HG03558 (cell line): ENCODE data around the gene NOS1.

Experiments used
- ATAC-seq: cut with Tn5 transposase; IDR thresholded peaks from one replicate; pipeline ENCODE4 v1.9.1; 2021; ENCODE audit warnings: moderate number of reproducible peaks; ENCODE audit not compliant: unreplicated experiment; ENCODE audit errors: extremely low read depth

Gene NOS1

DNA sequence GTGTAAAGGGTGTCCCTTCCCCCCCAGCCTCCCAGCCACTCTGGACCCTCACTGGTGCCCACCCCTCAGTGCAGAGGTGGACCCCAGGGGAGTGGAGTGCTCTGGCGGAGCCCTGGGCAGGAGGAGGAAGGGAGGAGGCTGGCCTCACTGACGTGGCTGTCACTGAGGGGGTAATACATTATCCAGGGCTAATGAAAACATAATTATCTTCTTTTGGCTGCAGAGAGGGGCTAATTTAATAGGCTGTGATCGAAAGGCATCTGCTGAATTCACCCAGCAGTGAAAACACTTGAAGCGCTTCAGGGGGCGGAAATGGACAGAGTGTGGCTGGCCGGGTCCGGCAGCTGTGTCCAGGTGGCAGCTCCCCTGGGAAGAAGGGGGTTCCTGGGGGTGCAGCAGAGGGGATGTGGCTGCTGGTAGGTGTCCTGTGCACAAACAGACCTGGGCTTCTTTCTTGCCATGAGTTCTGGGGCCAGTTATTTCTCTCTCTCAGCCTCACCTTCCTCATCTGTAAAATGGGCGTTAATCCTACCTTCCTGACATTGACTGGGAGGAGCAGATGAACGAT, 3.7 kb upstream of the NOS1 start:
- ATAC-seq, result no peak

DNA sequence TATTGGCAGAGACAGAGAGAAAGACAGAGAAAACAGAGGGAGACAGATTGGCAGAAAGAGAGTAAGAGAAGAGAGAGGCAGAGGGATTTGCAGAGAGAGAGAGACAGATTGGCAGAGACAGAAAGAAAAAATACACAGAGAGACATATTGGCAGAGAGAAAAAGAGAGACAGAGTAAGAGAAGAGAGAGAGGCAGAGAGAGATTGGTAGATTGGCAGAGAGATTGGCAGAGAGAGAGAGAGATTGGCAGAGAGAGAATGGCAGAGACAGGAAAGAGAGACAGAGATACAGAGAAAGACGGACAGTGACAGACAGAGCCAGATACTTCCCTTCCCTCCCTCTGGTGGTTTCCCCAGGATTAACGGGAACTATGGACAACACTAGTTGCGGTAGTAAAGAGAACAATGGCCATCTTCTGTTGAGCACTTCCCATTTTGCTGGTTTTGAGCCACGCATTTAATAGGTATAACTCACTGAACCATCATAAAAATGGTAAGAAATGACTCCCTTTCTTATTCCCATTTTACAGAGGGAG, 2.6 kb upstream of the NOS1 start:
- ATAC-seq, result no peak

DNA sequence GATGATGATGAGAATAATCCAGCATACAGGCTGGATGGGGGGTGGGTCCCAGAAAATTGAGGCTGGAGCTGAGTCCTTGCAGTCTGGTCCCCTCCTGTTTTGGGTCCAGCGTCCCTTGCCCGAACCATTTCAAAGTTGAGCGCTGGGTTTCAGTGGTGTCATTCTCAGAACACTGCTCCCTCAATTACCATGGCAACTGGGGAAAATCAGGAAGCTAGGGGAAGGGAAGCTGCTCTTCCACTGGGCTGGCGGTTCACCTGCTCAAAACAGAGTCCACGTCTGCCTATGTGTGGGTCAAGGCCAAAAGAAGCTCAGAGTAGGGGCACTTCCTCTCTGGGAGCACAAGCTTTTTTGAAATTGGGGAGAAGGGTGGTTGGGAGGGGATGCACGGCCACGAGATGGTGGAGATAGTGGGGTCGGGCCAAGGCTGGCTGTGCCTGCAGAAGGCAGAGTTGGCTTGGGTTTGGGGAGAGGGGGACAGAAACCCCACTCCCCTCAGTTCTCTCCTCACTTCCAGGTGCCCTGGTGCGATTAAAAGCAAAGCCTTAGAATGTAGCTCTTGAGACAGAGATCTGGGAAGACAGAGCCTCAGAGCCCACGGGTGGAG, 1.7 kb upstream of the NOS1 start:
- no peak for ATAC-seq

DNA sequence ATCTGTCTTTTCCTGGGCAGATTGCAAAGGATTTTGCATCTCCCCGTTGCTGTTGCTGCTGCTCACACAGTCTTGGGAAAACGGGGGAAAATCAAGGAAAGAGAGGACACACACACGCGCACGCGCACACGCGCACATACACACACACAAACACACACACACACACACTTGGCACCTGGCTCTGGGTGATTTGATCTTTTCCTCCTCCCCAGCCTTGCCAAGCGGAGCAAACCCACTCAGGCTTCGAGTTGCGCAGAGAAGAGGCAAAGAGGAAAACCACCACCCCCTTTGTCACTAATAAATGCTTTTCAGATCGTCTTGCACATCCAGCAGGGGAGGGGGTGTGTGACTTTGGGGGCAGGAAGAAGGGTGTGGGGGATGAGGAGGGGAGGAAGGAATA, 965 bp upstream of the NOS1 start:
- no peak for ATAC-seq

DNA sequence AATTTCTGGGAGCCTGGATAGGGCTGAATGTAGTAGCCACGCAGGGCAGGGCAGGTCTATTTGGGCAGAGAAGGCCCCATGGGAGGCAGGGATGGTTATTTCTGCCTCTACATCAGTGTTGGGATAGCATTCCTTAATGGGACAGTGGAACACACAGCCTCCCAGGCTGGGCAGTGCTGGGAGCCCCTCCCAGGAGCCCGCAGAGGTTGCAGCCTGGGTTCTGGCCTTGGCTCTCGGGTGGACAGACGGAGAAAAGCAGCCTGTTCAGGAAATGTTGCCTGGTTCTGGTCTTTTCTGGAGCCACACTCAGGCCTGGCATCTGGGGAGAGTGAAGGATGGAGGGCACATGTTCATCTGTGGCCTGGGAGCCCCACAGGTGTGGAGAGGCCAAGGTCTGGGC, 479 bp upstream of the NOS1 start:
- no peak for ATAC-seq

DNA sequence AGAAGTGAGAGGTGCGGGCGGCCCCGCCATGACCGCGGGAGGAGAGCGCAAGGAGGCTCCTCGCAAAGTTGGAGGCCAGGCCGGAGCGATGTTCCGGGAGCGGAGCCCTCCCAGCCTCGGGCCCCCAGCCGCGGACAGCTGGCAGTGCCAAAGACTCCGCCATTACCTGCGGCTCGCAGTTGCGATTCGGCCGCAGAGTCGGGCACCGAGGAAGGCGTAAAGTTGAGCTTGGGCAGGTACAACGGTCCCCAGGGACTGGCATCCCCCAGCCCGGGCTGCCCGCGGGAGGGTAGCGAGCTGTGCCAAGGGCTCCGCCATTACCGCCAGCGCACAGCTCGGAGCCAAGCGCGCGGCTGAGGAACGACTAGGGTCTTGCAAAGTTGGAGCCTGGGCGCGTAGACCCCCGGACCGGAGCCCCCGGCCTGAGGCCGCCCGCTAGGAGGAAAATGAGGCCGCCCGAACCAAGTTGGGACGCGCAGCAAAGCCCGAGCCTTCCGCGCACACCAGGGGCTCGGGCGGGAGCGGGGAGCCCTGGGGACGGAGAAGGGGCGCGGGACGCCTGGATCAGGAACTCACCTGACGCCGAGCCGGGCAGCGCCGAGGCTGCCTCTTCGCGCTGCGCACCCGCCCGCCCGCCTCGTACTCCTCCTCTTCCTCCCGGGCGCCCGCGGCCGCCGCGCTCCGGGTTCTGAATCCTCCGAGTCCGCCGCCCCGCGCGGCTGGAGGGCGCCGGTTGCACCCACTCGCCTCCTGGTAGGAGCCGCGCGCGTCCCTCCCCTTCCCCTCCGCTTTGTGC, 677 bp downstream of the NOS1 start:
- ATAC-seq, result no peak

DNA sequence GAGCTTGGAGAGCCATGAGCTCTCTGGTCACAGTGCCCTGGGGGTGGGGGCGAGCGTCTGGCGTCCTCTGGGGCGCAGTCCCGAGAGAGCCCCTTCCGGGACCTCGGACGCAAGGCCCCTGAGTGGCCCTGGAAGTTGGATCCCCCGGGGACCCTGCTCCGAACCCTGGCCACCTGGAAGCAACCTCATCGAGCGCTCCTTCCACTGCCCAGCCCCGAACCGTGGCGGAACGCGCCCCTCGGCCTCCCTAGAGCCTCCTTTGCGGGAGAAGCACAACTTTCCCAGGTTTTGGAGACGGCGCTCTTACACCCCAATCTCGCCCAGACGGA, 1.2 kb downstream of the NOS1 start:
- ATAC-seq, result no peak

DNA sequence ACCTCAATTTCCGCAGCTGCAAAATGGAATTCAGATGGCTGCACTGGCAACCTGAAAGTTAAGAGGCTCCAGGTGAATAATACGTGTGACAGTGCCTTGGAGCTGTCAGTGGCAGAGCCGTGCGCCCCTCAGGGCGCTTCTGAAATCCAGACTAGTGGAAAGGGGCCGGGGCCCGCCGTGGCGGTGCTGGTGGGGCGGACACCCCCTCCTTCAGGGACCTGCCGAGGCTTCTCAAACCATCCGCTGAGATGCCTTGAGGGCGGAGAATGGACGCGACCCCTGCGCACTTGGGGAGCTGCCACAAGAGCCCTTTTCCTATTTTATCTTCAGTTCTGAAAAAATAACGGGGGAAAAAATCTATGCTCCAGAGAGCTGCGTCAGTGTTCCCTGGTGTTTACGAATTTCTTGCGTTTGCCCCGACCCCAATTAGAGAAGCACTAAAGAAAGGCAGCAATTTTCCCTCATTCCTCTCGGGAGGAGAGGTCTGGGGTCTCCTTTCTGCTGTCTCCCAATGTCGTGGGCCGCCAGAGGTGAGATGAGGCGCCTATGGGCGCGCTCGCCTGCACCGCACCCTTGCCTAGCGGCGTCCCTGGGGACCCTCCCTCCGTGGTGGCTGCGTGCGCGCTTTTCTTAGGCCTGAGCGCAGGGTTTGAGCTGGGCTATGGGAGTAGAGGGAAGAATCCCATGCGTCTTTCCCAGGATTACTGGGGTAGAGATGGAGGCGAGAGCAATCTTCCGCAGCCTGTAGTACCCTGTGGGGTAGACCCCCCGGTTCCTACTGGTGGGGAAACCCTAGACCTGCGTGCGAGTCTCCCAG, 2.2 kb downstream of the NOS1 start:
- ATAC-seq, result no peak

DNA sequence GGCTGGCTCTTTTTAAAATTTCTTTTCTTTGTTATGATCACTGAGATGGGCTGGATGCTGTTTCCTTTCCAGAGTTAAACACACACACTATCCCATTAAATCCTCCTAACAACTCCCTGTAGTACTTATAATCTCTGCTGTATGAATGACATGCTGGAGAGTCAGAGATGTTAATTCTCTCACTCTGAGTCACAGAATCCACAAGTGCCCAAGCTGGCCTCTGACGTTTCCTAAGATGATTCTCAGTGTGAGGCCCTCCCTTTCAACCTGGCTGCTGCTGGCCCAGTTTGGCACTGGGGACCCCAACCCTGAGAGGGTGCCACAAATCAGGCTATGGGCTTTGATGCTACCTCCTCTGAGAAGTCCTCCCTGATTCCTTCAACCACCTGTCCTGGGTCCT, 5.4 kb downstream of the NOS1 start:
- ATAC-seq, result no peak

DNA sequence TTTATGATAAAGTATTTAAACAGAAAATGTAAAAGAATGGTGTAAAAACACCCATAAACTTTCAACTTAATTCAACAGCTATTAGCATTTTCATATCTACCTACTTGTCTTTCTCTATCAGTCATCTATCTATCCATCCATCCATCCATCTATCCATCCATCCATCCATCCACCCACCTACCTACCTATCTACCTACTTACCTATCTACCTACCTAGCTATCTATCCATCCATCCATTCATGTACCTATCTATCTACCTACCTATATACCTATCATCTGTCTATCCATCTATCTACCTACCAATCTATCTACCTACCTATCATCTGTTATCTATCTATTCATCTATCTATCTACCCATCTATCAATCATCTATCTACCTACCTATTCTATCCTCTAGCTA, 8.5 kb downstream of the NOS1 start:
- ATAC-seq, result no peak

DNA sequence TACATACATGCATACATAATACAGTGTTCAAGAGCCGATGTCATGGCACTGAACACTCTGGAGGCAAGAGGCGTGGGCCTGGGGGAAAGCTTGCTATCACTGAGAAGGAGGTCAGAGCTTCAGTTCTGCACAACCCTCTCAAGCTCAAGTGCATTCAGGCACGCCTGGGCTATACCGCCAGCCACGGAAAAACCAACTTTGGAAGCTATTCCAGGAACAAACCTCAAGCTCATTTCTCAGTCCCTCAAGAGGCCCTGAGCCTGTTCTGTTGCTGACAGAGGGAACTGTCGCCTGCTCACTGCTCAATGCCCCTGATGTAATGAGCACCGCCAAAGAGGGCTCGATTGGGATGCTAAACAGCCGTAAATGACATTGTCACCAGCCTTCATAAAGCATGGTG, 9.2 kb downstream of the NOS1 start:
- no peak for ATAC-seq

DNA sequence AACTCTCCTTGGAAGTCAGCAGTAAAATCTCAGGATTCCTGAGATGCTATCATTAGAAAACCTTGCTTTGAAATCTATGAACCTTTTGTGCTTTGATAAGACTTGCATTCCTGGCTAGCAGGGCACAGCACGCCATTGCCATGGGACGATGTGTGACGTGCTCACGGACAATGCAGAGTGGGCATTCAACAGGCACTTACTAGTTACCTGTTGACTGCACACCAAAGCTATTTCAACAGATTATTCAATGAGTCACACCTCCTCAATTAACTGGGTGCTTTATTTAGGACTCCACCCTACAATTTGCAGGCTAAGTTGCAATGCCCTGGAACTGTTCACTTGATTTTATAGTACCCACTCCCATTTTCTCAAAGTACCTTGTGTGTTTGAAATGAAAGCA, 11.3 kb downstream of the NOS1 start:
- no peak for ATAC-seq

DNA sequence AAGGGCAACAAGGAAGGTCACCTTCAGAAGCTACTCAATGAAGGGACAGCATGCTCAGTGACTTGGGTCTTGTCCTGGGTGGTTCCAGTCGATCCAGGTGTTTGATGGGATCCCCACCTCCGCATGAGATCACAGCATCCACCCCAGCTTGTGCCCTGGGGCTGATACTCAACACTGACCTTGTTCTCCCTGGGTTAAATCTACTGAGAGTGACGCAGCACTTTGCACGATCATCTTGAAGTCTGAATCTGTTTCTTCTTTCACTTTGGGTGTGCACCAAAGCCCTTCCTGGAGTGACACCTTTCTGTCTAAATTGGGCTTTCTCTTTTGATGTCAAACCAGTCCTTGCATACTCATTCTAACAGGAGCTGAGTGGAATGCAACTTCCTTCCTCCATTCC, 13.8 kb downstream of the NOS1 start:
- ATAC-seq, result no peak

DNA sequence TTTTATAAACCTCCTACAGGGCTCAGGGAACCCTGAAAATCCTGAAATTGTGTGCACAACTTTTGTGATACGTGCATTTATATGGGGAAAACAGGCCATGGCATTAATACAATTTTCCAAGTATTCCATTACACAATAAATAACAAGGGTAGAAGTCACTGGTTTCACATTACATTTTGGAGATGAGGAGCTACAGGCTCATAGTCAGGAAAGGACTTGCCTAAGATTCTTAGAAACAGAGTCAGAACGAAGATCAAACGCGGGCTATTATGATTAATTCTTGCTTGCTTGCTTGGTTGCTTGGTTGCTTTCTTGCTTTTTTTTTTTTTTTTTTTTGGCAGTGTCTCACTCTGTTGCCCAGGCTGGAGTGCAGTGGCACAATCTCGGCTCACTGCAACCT, 16.7 kb downstream of the NOS1 start:
- no peak for ATAC-seq

DNA sequence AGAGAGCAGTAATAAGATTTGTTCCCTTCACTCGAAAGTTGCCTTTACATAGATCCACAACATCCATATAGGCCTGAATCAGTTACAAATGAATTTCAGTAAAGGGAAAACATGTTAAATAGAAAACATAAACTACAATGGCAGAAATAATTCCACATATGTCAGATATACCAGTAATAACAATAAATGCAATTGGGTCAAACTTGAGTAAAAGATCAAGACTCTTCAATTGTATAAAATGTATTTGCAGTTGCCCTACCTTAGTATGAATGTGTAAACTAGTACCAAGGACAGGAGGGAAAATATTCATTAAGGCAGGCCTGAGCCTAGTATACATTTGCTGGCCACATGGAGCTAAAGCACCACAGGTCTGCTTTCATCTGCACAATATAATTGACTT, 17.6 kb downstream of the NOS1 start:
- no peak for ATAC-seq

DNA sequence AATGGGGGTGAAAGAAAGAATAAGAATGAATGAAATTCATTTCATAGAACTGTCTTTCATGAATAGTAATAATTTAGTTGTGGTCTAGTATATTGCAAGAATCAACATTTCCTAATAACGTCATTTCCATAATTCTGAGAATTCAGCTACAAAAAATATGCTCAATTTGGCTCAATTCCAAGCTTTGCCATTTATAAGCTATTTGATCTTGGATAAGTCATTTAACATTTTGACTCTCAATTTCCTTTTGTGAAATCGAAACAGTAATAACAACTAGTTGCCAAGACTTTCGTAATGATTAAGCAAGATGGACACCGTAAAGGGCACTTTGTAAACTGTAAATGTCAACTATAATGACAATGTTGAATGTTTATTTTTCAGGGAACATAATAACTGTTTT, 18.1 kb downstream of the NOS1 start:
- ATAC-seq, result no peak

DNA sequence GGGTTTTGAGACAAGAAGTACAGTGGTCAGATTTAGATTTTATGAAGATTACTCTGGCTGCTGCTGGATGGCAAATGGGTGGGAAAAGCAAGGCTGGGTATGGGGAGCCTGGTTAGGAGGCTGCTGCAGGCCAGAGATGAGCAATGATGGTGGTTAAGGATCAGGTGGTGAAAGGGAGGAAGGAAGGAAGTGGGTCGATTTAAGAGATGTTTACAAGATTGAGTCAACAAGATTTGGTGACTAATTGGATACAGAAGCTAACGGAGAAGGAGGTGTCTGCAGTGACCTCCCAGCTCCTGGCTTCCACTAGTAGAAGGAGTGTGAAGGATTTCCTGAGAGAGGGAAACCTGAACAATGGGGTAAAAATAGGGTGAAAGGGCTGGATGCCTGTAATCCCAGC, 18.7 kb downstream of the NOS1 start:
- ATAC-seq, result no peak

DNA sequence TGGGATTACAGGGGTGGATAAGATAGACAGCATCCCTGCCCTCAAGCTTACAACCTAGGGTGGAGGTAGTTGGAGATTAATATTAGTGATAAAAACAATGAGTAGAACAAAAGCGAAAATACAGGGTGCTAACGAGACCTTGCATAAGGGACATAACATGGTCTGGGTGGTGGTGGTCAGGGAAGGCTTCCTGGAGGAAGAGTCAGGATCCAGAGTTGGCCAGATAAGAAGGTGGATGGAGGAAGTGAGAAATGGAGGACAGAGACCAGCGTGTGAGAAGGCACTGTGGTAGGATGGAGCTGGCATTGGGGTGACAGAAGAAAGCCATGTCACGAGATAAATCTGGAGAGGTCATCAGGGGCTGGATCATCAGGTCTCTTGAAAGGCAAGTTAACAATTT, 19.2 kb downstream of the NOS1 start:
- no peak for ATAC-seq

DNA sequence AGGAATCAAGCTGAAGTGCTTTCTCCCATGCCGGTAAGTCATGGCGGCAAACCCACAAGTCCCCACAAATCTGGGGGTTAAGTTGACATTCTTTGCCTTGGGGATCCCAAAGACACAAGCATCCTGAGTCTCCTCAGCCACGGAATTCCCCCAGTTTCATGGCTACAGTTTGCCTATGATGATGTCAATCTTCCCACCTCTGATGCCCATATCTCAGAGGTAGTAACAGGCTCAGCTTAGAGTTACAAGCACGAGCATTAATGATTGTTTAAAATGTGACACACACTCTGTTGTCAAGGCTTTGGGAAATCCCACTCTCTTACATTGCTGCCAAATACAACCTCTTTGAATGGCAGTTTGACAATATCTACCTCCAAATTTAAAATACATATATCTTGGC, 22.3 kb downstream of the NOS1 start:
- ATAC-seq, result no peak

DNA sequence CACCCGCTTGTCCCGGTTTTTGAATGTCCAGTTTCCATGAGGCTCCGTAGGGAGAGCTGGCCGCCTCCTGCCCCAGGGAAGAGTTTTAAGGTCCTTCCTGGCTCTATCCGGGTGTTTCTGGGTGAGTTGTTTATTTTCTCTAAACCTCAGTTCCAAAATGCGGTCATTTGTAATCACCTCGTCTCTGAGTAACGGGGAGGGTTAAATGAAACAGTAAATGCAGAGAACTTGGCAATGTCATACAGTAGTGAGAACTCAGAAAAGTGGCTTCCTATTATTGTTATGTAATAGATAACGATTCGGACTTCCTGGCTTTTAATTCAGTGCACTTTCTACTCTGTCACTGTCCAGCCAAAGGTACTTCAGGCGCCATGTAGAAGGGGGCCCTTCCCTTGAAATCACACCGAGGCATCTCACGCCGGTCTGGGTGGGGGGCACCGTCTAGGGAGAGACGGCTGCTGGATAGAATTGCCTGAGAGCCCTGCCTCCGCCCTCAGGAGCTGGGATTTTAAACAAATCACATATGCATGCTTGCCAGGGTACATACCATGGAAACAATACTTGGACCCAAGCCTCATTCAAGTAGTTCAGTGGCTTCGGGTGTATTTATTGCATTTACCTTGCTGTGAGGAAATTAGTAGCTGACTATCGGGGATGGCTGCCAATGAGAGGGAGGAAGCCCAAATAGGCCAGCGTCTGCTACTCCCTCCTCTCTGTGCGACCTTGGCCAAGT, 26.4 kb downstream of the NOS1 start:
- ATAC-seq, result no peak
